Activated CD4-positive, alpha-beta T cell treated with anti-CD3 and anti-CD28 coated beads for 36 hours (primary cell): ENCODE data around the gene PAQR5. TPM values are rescaled to one million over a fixed set of nuclear protein-coding genes. Genes with fewer than 3 reads are reported as not detected.

Experiments
- ATAC-seq: fragments of 200-7000 bp; cut with Tn5 transposase; one replicate; pipeline ENCODE4 v1.10.0; 2021; ENCODE audit warnings: mild to moderate bottlenecking, moderate library complexity
- CTCF ChIA-PET: fragments of 350-600 bp; sonication (Branson Sonifier 250); formaldehyde crosslinking; loops from one replicate; lab custom pipeline; 2021; ENCODE audit warnings: antibody characterized with exemption; lab: Charles Lee
- POLR2A ChIA-PET: fragments of 350-600 bp; sonication (Branson Sonifier 250); formaldehyde crosslinking; loops from one replicate; lab custom pipeline; 2021; ENCODE audit warnings: antibody characterized with exemption, inconsistent platforms; lab: Charles Lee
- DNase-seq: peaks from one replicate; pipeline ENCODE4 v3.0.0-alpha.2; 2020
- H3K27ac Mint-ChIP-seq: one replicate; pipeline ENCODE4 v1.8.0; 2021; ENCODE audit warnings: mixed read lengths
- H3K27me3 Mint-ChIP-seq: one replicate; pipeline ENCODE4 v1.8.0; 2021; ENCODE audit warnings: mixed read lengths
- H3K36me3 Mint-ChIP-seq: one replicate; pipeline ENCODE4 v1.8.0; 2021; ENCODE audit warnings: low read depth, mixed read lengths
- H3K4me1 Mint-ChIP-seq: one replicate; pipeline ENCODE4 v1.8.0; 2021; ENCODE audit warnings: mixed read lengths
- H3K4me3 Mint-ChIP-seq: one replicate; pipeline ENCODE4 v1.8.0; 2021; ENCODE audit warnings: mild to moderate bottlenecking, moderate library complexity, mixed read lengths
- H3K9me3 Mint-ChIP-seq: one replicate; pipeline ENCODE4 v1.8.0; 2021; ENCODE audit warnings: low read depth, mixed read lengths
- intact Hi-C, 2 experiments: fragments of 100-400 bp; cut with DNase I in 1 of 2; cut with micrococcal nuclease in 1 of 2; formaldehyde crosslinking; loops; one replicate each; pipeline versions ENCODE4 v1.14.2 to v1.15.1; 2022 to 2024; cut with DNase I, micrococcal nuclease
- total RNA-seq, 2 experiments: library from RNA; stranded (reverse); gene quantifications; one replicate each; pipeline ENCODE4 v1.2.3, GENCODE V29; 2021

Gene PAQR5
- total RNA-seq, 2 experiments from 2014 or later, result 0.05 TPM; not detected in 1

- Mint-ChIP-seq H3K9me3 (no peaks in the 10 kb centered on the region), H3K36me3 (peaks cover 57% of the 10 kb centered on the region), H3K4me1 (peaks cover 24% of the 10 kb centered on the region), H3K27ac (peak within 1 kb of the TSS; percentile 99), H3K27me3 (no peaks in the 10 kb centered on the region), H3K4me3 (peak within 1 kb of the TSS; percentile 91)
- POLR2A ChIA-PET, result interaction anchor here (0.5 to 4.1 kb wide), 6 partner anchors 10 to 292 kb away, joined by 3 to 43 read pairs (median 22); partner anchors contain the start of genes GLCE and KIF23
- intact Hi-C loops, result loop anchor here (1.0 to 5.0 kb wide), 9 partner anchors 9 to 1309 kb away; partner anchors contain the start of genes GLCE (in 2 of the 2), KIF23 (in 2 of the 2), FEM1B (in 1 of the 2) and UACA (in 1 of the 2)
- ATAC-seq (peak; percentile 94), DNase-seq (peak; percentile 97)
- CTCF ChIA-PET, result interaction anchor here (0.6 to 3.5 kb wide), 6 partner anchors 10 to 393 kb away, joined by 3 to 41 read pairs (median 6); no protein-coding TSS in a partner anchor
Measured at GRCh38 chr15:69452692-69453521, 154.2 kb downstream of the PAQR5 start, which contains the start of gene RPLP1. RPLP1 (plus strand) TSS chr15:69452818; CDS start chr15:69452949, 131 bp downstream.

GRCh38 chr15:69454953-69455352 lies 156.2 kb downstream of the PAQR5 start:
- ATAC-seq, result no peak
- Mint-ChIP-seq H3K27ac (peak overlapping the region; percentile 98), H3K36me3 (peaks cover 56% of the 10 kb centered on the region), H3K9me3 (no peaks in the 10 kb centered on the region), H3K4me3 (peak overlapping the region; percentile 91), H3K27me3 (no peaks in the 10 kb centered on the region), H3K4me1 (peaks cover 24% of the 10 kb centered on the region)
- CTCF ChIA-PET, result interaction anchor here (0.7 to 0.8 kb wide), 2 partner anchors 8 to 12 kb away, joined by 3 to 5 read pairs; no protein-coding TSS in a partner anchor
- POLR2A ChIA-PET, result interaction anchor here (3.1 to 4.1 kb wide), 2 partner anchors 8 to 13 kb away, joined by 24 to 43 read pairs; no protein-coding TSS in a partner anchor
- no peak for DNase-seq
- intact Hi-C loops, result loop anchor here in 1 of 2 experiments (5.0 kb wide), 2 partner anchors 1178 to 1307 kb away; partner anchors contain the start of genes FEM1B and UACA

DNA sequence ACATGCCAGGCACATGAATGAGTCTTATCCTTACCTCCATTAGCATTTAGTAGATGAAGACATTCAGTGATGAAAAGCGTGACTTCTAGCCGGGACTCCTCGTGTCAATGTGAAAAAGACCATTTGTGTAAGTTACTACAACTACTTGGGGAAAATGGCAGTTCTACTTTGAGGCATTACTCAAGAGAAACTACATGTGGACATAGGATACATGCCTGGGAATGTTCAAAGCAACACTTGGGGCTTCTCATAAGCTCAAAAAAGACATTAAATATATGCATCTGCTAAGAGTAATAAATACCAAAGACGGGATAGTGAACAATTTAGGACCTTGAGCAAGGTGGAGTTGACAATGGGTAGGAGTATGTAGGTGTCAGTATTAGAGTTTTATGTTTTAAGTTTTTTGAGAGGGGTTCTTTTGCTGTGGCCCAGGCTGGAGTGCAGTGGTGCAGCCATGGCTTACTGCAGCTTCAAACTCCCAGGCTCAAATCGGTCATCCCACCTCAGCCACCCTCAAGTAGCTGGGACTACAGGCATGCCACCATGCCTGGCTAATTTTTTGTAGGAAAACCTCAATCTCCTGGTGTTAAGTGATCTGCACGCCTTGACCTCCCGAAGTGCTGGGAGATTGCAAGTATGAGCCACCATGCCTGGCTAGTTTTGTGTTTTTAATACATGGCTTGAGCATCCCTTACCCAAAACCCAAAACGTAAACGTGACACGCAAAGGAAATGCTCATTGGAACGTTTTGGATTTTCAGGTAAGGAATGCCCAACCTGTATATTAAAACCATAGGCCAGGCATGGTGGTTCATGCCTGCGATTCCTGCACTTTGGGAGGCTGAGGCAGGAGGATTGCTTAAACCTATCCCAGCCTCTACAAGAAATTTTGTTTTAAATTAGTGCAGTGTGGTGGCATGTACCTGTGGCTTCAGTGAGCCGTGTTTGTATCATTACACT lies 157.8 kb downstream of the PAQR5 start:
- ChIA-PET POLR2A (interaction anchor here (0.6 to 1.4 kb wide), 5 partner anchors 13 to 635 kb away, joined by 3 to 4 read pairs (median 3); partner anchors contain the start of gene KIF23), CTCF (interaction anchor here (1.9 kb wide), 1 partner anchor 9 kb away, joined by 9 read pairs; no protein-coding TSS in a partner anchor)
- DNase-seq (no peak), ATAC-seq (no peak)
- H3K4me3 Mint-ChIP-seq, result peak overlapping the region; percentile 91
- H3K9me3 Mint-ChIP-seq, result no peaks in the 10 kb centered on the region
- no peaks in the 10 kb centered on the region for H3K27me3 Mint-ChIP-seq
- peaks cover 26% of the 10 kb centered on the region for H3K4me1 Mint-ChIP-seq
- peak overlapping the region; percentile 11 for H3K27ac Mint-ChIP-seq
- intact Hi-C loops, result no loop called here
- peaks cover 56% of the 10 kb centered on the region for H3K36me3 Mint-ChIP-seq

Other genes with a start within 250 kb of the PAQR5 start
- gene GLCE, start 138.3 kb upstream of the PAQR5 start, total RNA-seq, result 1 to 10 TPM; 3.6 to 4.2 TPM
- gene KIF23, start 115.4 kb downstream of the PAQR5 start, total RNA-seq, result 10 to 100 TPM; 47.2 to 48.0 TPM
- gene RPLP1, start 153.9 kb downstream of the PAQR5 start, total RNA-seq, result 1,000 to 10,000 TPM; 1,576 to 2,330 TPM